GM12801 (cell line): ENCODE results near the gene CD22.

Source experiments
- CTCF ChIP-seq: IDR thresholded peaks from one replicate; pipeline ENCODE4 v1.5.1; 2011; ENCODE audit warnings: control low read depth; ENCODE audit not compliant: insufficient read length; ENCODE audit errors: extremely low read depth

The CD22 gene

GRCh38 chr19:35288331-35288730, 40.7 kb upstream of the CD22 start:
- no peak for TF ChIP-seq CTCF

DNA sequence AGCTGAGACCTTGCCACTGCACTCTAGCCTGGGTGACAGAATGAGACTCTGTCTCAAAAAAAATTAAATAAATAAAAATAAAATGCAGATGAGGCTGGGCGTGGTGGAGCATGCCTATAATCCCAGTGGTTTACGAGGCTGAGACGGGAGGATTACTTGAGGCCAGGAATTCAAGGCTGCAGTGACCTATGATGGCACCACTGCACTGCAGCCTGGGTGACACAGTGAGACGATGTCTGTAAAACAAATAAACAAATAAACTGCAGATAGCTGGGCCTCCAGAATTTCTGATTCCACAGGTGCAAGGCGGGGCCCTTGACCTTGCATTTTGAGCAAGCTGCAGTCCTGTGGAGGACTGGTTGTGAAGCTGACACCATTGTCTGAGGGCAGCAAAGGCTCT, 40.1 kb upstream of the CD22 start:
- no peak for TF ChIP-seq CTCF

DNA sequence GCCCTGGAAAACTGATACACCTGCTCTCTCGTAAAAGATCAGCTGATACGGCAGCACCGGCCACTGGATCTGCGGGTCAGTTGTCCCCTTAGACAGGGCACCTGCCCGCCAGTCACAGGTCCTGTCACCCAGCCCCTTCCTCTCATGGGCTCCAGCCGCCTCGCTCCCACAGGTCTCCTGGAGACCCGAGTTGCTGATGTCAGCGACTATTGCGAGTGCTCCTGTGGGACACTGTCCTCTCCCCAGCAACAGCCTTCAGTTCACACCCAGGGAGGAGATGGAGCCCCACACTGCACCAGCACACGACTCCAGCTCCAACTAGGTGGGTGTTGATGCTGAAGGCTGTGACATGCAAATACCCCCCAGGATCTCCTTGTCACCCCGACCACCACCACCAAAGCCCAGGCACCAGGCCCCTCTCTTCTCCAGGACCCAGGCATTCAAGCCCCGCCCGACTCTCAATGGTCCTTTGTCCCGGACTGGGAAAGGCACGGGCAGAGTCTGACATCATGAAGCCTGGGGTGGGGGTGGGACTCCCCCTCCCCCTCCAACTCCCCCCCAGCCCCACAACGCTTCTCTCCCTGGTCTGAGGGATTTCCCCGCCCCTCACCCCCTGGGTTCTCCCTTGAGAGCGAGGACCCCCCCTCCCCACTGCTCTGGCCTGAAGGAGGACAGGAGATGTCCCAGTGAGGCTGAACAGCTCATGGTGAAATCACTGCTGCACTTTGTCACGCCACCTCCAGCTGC, 38.4 kb upstream of the CD22 start:
- no peak for TF ChIP-seq CTCF

DNA sequence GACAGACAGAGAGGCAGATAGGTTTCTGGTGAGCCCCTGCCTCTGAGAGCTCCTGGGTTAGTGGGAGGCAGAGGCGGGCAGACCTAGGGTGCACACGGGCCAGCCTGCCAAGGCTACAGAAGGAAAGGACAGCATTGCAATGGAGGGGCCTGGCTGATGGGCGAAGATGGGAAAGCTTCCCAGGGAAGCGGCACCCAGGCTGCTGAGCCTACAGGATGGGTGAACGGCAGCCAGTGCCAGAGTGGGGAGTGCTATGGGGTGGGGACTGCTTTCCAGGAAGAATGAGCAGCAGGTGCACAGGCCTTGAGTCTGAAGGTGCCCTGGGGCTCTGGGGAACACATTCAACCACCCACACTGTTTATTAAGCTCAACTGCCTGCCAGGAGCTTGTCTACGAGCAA, 37.7 kb upstream of the CD22 start:
- no peak for TF ChIP-seq CTCF

GRCh38 chr19:35291916-35292315, 37.1 kb upstream of the CD22 start, which contains the start of gene MAG:
MAG (plus strand) TSS chr19:35292161; CDS start chr19:35295409, 3,248 bp downstream.
- no peak for TF ChIP-seq CTCF

GRCh38 chr19:35292421-35293362, 36.3 kb upstream of the CD22 start:
- no peak for TF ChIP-seq CTCF

DNA sequence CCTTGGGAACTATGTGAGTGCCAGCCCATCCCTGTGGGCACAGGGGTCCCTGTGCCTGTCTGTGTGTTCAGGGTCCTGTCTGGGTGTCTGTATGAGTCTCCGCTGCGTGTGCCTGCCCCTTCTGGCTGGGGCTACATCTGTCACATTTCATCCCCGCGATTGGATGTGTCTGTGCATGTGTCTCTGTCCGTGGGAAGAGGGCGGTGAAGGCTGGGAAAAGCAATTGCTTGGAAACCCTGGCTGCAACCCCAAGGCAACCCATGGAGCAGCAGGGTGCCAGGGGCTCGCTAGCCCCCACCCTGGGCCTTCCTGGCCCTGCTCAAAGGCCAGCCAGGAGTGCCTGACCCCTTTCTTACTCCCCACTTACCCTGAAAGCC, 35.6 kb upstream of the CD22 start:
- no peak for TF ChIP-seq CTCF
